DND-41 (cell line): Measurements from ENCODE around the gene PDE4D.

ENCODE experiments used
- CTCF ChIP-seq: IDR thresholded peaks from 2 replicates; pipeline ENCODE4 v1.5.1; 2012; ENCODE audit warnings: borderline replicate concordance, low read length, moderate library complexity, mild to moderate bottlenecking; ENCODE audit not compliant: poor library complexity, severe bottlenecking; ENCODE audit errors: extremely low read depth
- EZH2 ChIP-seq: IDR thresholded peaks from 3 replicates; pipeline ENCODE4 v1.6.1; 2012; ENCODE audit warnings: borderline replicate concordance, low read depth, mild to moderate bottlenecking, moderate library complexity, low read length, inconsistent platforms; ENCODE audit not compliant: severe bottlenecking

- TF ChIP-seq CTCF (no peak), EZH2 (no peak)
These were observed 871.5 kb downstream of the PDE4D start for GRCh38 chr5:59021837-59022514.
